Urinary bladder (tissue), 4 donors: ENCODE results near the gene ARMH2. TPM values are rescaled to one million over a fixed set of nuclear protein-coding genes. Genes with fewer than 3 reads are reported as not detected.
"Not testable (repeated sequence)": the region's sequence is repeated elsewhere in the genome, so short reads cannot be mapped to it uniquely, and the experiment has no call there.

Experiments
- DNase-seq: peaks from one replicate; pipeline ENCODE4 v3.0.0-alpha.2; 2015; ENCODE audit errors: extremely low spot score
- H3K27ac ChIP-seq: one replicate; pipeline ENCODE4 v1.5.1; 2013; ENCODE audit warnings: low read depth, mild to moderate bottlenecking, moderate library complexity
- H3K36me3 ChIP-seq: one replicate; pipeline ENCODE4 v1.6.1; 2013; ENCODE audit warnings: mild to moderate bottlenecking, moderate library complexity; ENCODE audit not compliant: insufficient read depth
- H3K4me1 ChIP-seq: one replicate; pipeline ENCODE4 v1.6.1; 2013; ENCODE audit warnings: mild to moderate bottlenecking, moderate library complexity; ENCODE audit not compliant: insufficient read depth
- H3K4me3 ChIP-seq: one replicate; pipeline ENCODE4 v1.5.1; 2013; ENCODE audit warnings: low read depth, low read length
- WGBS: extraction: QIAGEN DNeasy Blood & Tissue Kit; methylation state at CpG from one replicate; pipeline ENCODE4 v1.1.7; 2013; 5-methylcytosine and 5-hydroxymethylcytosine counted together
- polyA plus RNA-seq: library from polyadenylated mRNA; stranded (reverse); fragments of 200-250 nt; gene quantifications from one replicate; pipeline ENCODE4 v1.2.3, GENCODE V29; 2013
- total RNA-seq: library from RNA; depleted of rRNA; stranded (reverse); fragments of >200 nt; gene quantifications from one replicate; pipeline ENCODE4 v1.2.3, GENCODE V29; 2014
- donor health status: healthy with polysubstance abuse.
- donor health status: healthy.

The ARMH2 gene
- total and polyA plus RNA-seq, 2 donors: not detected

DNA sequence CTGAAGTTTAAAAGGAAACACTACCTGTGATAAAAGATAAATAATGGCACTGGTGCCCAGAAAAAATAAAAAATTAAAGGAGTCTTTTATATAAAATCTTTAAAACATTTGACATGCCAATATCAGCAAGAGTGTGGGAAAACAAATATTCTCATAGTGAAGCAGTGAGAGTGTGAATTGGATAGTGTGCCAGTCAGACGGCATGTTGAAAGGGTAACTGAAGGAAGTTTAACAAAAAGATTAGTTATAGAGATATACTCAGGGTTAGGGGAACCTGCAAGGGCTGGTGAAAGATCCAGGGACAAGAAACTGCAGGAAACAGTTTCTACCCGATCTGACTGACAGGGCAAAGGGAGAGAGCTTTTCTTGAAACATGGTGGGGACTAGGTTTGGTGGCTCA, 46.2 kb downstream of the ARMH2 start:
- 61% methylated on average over 2 of the region's 2 CpGs for WGBS
- H3K4me3 ChIP-seq: no peak overlapping the region
- no peak for DNase-seq
- no peaks in the 10 kb centered on the region for H3K36me3 ChIP-seq
- no peak overlapping the region for H3K27ac ChIP-seq
- no peaks in the 10 kb centered on the region for H3K4me1 ChIP-seq

DNA sequence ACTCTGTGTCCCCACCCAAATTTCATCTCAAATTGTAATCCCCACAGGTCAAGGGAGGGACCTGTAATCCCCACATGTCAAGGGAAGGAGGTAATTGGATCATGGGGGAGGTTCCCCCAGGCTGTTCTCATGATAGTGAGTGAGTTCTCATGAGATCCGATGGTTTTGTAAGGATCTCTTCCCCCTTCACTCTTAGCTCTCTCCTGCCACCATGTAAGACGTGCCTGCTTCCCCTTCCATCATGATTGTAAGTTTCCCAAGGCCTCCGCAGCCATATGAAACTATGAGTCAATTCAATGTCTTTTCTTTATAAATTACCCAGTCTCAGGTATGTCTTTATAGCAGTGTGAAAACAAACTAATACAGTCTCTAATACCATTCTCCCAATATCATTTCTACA, 47.8 kb downstream of the ARMH2 start:
- not testable (repeated sequence) for H3K4me1 ChIP-seq, H3K36me3 ChIP-seq, H3K27ac ChIP-seq, DNase-seq, H3K4me3 ChIP-seq
- 76% methylated on average over 3 of the region's 3 CpGs for WGBS

DNA sequence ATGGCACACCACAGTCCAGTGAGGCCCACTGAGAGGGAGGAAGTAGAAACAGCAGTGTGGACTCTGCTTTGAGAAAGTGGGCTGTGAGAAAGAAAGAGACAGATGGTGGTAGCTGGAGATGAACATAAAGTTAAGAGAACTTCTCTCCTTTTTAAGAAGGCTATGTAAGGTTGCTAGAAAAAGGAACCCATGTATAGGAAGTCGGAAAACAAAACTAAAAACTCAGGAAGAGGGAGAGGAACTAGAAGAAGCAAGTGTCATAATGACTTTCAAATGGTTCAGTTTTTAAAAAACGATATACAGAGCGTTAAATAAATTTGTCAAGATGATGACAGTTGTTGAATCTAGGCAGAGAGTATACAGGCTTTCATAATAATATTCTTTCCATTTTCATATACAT, 49.4 kb downstream of the ARMH2 start:
- 78% methylated on average over 3 of the region's 3 CpGs for WGBS
- H3K4me1 ChIP-seq: no peaks in the 10 kb centered on the region
- no peak overlapping the region for H3K27ac ChIP-seq
- H3K36me3 ChIP-seq: no peaks in the 10 kb centered on the region
- no peak overlapping the region for H3K4me3 ChIP-seq
- DNase-seq: no peak

Other genes starting within 250 kb of the ARMH2 start
- 0.26 TPM for gene KIAA0319, start 152.7 kb downstream of the ARMH2 start, total RNA-seq
- 0.04 TPM for gene KIAA0319, start 152.7 kb downstream of the ARMH2 start, polyA plus RNA-seq
- gene TDP2, start 132.0 kb downstream of the ARMH2 start, total RNA-seq: 42.2 TPM
- 29.7 TPM for gene TDP2, start 132.0 kb downstream of the ARMH2 start, polyA plus RNA-seq
- gene ACOT13, start 131.8 kb downstream of the ARMH2 start, total RNA-seq: 8.7 TPM
- 12.0 TPM for gene ACOT13, start 131.8 kb downstream of the ARMH2 start, polyA plus RNA-seq
- gene C6orf62, start 79.8 kb downstream of the ARMH2 start, total RNA-seq: 85.8 TPM
- gene C6orf62, start 79.8 kb downstream of the ARMH2 start, polyA plus RNA-seq: 38.1 TPM
- gene GMNN, start 24.0 kb downstream of the ARMH2 start, total RNA-seq: 44.7 TPM
- 15.4 TPM for gene GMNN, start 24.0 kb downstream of the ARMH2 start, polyA plus RNA-seq
- gene RIPOR2, start 137.0 kb upstream of the ARMH2 start, total RNA-seq: 14.1 TPM
- gene RIPOR2, start 137.0 kb upstream of the ARMH2 start, polyA plus RNA-seq: 7.3 TPM